H1 (cell line): Measurements from ENCODE around the gene FBXW5. TPM values are rescaled to one million over a fixed set of nuclear protein-coding genes. Genes with fewer than 3 reads are reported as not detected.

Experiments
- CTCF ChIA-PET: fragments of 300-600 bp; sonication (Branson Sonifier 250); formaldehyde crosslinking; loops from one replicate; lab custom pipeline; 2021; ENCODE audit not compliant: partially characterized antibody; lab: Charles Lee
- POLR2A ChIA-PET: fragments of 300-600 bp; sonication (Branson Sonifier 250); formaldehyde crosslinking; loops from one replicate; lab custom pipeline; 2021; ENCODE audit warnings: inconsistent platforms; ENCODE audit not compliant: partially characterized antibody; lab: Charles Lee
- DNase-seq, 2 experiments: peaks; one replicate each; pipeline versions ENCODE4 v3.0.0 to v3.0.0-alpha.2; 2010 to 2022; ENCODE audit warnings: low spot score in 2 of 2, low read depth in 1 of 2, mixed read lengths in 1 of 2
- FAIRE-seq: peaks from 2 replicates; lab custom pipeline; 2011; peaks lifted over from hg19 to GRCh38; lab: Jason Lieb, UNC
- H2AFZ ChIP-seq: 2 replicates; pipeline ENCODE4 v1.8.1; 2012; ENCODE audit warnings: low read length, inconsistent platforms
- H2AK5ac ChIP-seq: 2 replicates; pipeline ENCODE4 v1.6.1; 2013; ENCODE audit warnings: low read depth, low read length
- H2BK120ac ChIP-seq: replicated peaks from 2 replicates; pipeline ENCODE3; 2013; ENCODE audit warnings: low read depth, low read length, inconsistent platforms
- H2BK12ac ChIP-seq: 2 replicates; pipeline ENCODE4 v1.6.1; 2013; ENCODE audit warnings: low read depth, low read length
- H2BK15ac ChIP-seq: 2 replicates; pipeline ENCODE4 v1.6.1; 2013; ENCODE audit warnings: low read length
- H2BK20ac ChIP-seq: 2 replicates; pipeline ENCODE4 v1.6.1; 2013; ENCODE audit warnings: low read length
- H2BK5ac ChIP-seq: 2 replicates; pipeline ENCODE4 v1.6.1; 2013; ENCODE audit warnings: low read depth, low read length
- H3K14ac ChIP-seq: 2 replicates; pipeline ENCODE4 v1.6.1; 2013; ENCODE audit warnings: inconsistent platforms; ENCODE audit not compliant: insufficient read length
- H3K18ac ChIP-seq: 2 replicates; pipeline ENCODE4 v1.6.1; 2013; ENCODE audit warnings: low read length; ENCODE audit errors: extremely low read depth
- H3K23ac ChIP-seq: 2 replicates; pipeline ENCODE4 v1.6.1; 2013; ENCODE audit warnings: inconsistent platforms; ENCODE audit not compliant: insufficient read length
- H3K23me2 ChIP-seq: 2 replicates; pipeline ENCODE4 v1.6.1; 2013; ENCODE audit warnings: low read depth, low read length
- H3K27ac ChIP-seq: 2 replicates; pipeline ENCODE4 v1.6.1; 2011; ENCODE audit warnings: low read depth, low read length, inconsistent platforms
- H3K27me3 ChIP-seq, 4 experiments: replicated peaks in 1 of 4; 1 replicate in 1 of 4; 2 replicates in 3 of 4; pipeline versions ENCODE4 v1.6.1 to v1.8.1; 2011 to 2013; ENCODE audit warnings: low read length in 3 of 4, mild to moderate bottlenecking in 3 of 4, inconsistent platforms in 2 of 4, mixed read lengths in 2 of 4, moderate library complexity in 1 of 4; ENCODE audit not compliant: control insufficient read depth in 3 of 4, insufficient read depth in 3 of 4; ENCODE audit errors: extremely low read depth in 1 of 4
- H3K36me3 ChIP-seq, 4 experiments: 2 replicates each; pipeline versions ENCODE4 v1.6.1 to v1.8.1; 2011 to 2013; ENCODE audit warnings: mild to moderate bottlenecking in 4 of 4, low read length in 3 of 4, moderate library complexity in 2 of 4, control low read depth in 1 of 4, inconsistent platforms in 1 of 4; ENCODE audit not compliant: insufficient read depth in 4 of 4, control insufficient read depth in 2 of 4
- H3K4ac ChIP-seq: replicated peaks from 2 replicates; pipeline ENCODE3; 2013; ENCODE audit warnings: low read length, low read depth, mixed read lengths, inconsistent platforms; ENCODE audit not compliant: insufficient read length
- H3K4me1 ChIP-seq, 4 experiments: replicated peaks in 1 of 4; 1 replicate in 1 of 4; 2 replicates in 3 of 4; pipeline versions ENCODE4 v1.6.1 to v1.8.1; 2011 to 2013; ENCODE audit warnings: low read length in 3 of 4, inconsistent platforms in 2 of 4, mixed read lengths in 1 of 4; ENCODE audit not compliant: insufficient read depth in 4 of 4, control insufficient read depth in 3 of 4
- H3K4me2 ChIP-seq, 2 experiments: 2 replicates each; pipeline versions ENCODE4 v1.6.1 to v1.8.1; 2011 to 2013; ENCODE audit warnings: low read depth in 2 of 2, low read length in 2 of 2, control low read depth in 1 of 2, inconsistent platforms in 1 of 2, mild to moderate bottlenecking in 1 of 2; ENCODE audit not compliant: insufficient read depth in 1 of 2
- H3K4me3 ChIP-seq, 4 experiments: fragments of 200-600, 300-600 bp in 1 of 4; sonication (generic), shearing (Covaris generic), sonication (Bioruptor Twin) in 1 of 4; 2 replicates each; pipeline versions ENCODE4 v1.5.1 to v1.8.1; 2011 to 2016; ENCODE audit warnings: low read length in 4 of 4, low read depth in 3 of 4, control low read depth in 2 of 4, inconsistent platforms in 2 of 4, mild to moderate bottlenecking in 2 of 4, mixed read lengths in 1 of 4, moderate library complexity in 1 of 4; ENCODE audit not compliant: insufficient read depth in 2 of 4; ENCODE audit errors: extremely low read depth in 1 of 4
- H3K56ac ChIP-seq: replicated peaks from 2 replicates; pipeline ENCODE3; 2013; ENCODE audit warnings: low read depth, mild to moderate bottlenecking, mixed read lengths, low read length, inconsistent platforms; ENCODE audit not compliant: insufficient read length
- H3K79me1 ChIP-seq: 2 replicates; pipeline ENCODE4 v1.6.1; 2013; ENCODE audit warnings: low read depth, low read length, control low read depth
- H3K79me2 ChIP-seq, 2 experiments: 2 replicates each; pipeline versions ENCODE4 v1.6.1 to v1.8.1; 2012 to 2013; ENCODE audit warnings: low read length in 2 of 2, mild to moderate bottlenecking in 2 of 2, inconsistent platforms in 1 of 2; ENCODE audit not compliant: insufficient read depth in 2 of 2, control insufficient read depth in 1 of 2
- H3K9ac ChIP-seq, 4 experiments: replicated peaks in 1 of 4; 1 replicate in 1 of 4; 2 replicates in 3 of 4; pipeline versions ENCODE4 v1.6.1 to v1.8.1; 2011 to 2013; ENCODE audit warnings: low read depth in 3 of 4, low read length in 3 of 4, control low read depth in 2 of 4, mild to moderate bottlenecking in 2 of 4, moderate library complexity in 2 of 4, inconsistent platforms in 1 of 4; ENCODE audit errors: extremely low read depth in 1 of 4
- H3K9me3 ChIP-seq, 2 experiments: 2 replicates each; pipeline versions ENCODE4 v1.6.1 to v1.8.1; 2012 to 2013; ENCODE audit warnings: mild to moderate bottlenecking in 2 of 2, moderate library complexity in 2 of 2, control low read depth in 1 of 2, inconsistent platforms in 1 of 2, low read depth in 1 of 2, low read length in 1 of 2, mixed read lengths in 1 of 2; ENCODE audit not compliant: insufficient read depth in 2 of 2
- H4K20me1 ChIP-seq, 2 experiments: replicated peaks in 1 of 2; 2 replicates each; pipeline versions ENCODE3 to v1.8.1; 2011 to 2013; ENCODE audit warnings: inconsistent platforms in 2 of 2, low read length in 2 of 2, mild to moderate bottlenecking in 1 of 2; ENCODE audit not compliant: insufficient read depth in 2 of 2, control insufficient read depth in 1 of 2
- H4K5ac ChIP-seq: 2 replicates; pipeline ENCODE4 v1.6.1; 2013; ENCODE audit warnings: low read length, low read depth, mixed read lengths, inconsistent platforms; ENCODE audit not compliant: insufficient read length
- H4K8ac ChIP-seq: 2 replicates; pipeline ENCODE4 v1.8.0; 2013; ENCODE audit warnings: mild to moderate bottlenecking, moderate library complexity, low read length, inconsistent platforms; ENCODE audit not compliant: insufficient read depth; ENCODE audit errors: extremely low read depth
- H4K91ac ChIP-seq: replicated peaks from 2 replicates; pipeline ENCODE3; 2013; ENCODE audit warnings: low read length, mixed read lengths, inconsistent platforms; ENCODE audit not compliant: insufficient read length
- PHF8 ChIP-seq: fragments of 200-600 bp; sonication (generic); conservative IDR thresholded peaks from 2 replicates; pipeline ENCODE4 v1.7.1; 2012; ENCODE audit warnings: low read depth, mild to moderate bottlenecking, inconsistent platforms, low read length, moderate library complexity
- RBBP5 ChIP-seq: IDR thresholded peaks from 2 replicates; pipeline ENCODE4 v1.7.1; 2012; ENCODE audit warnings: low read depth, mild to moderate bottlenecking, inconsistent platforms, low read length, moderate library complexity, borderline replicate concordance
- SP2 ChIP-seq: IDR thresholded peaks from 2 replicates; pipeline ENCODE4 v1.6.1; 2012; ENCODE audit warnings: mild to moderate bottlenecking, low read length, inconsistent platforms
- WGBS, 2 experiments: shearing (Covaris generic) in 1 of 2; methylation state at CpG; one replicate each; pipeline versions ENCODE4 v1.1.6 to v1.1.7; 2013 to 2015; ENCODE audit warnings: low lambda C conversion rate in 2 of 2, mixed read lengths in 2 of 2, inconsistent platforms in 1 of 2, low coverage in 1 of 2, missing lambda C conversion rate in 1 of 2; ENCODE audit not compliant: insufficient replicate concordance in 2 of 2, insufficient coverage in 1 of 2, insufficient read length in 1 of 2; ENCODE audit errors: extremely low coverage in 1 of 2, missing lambda C conversion rate in 1 of 2; 5-methylcytosine and 5-hydroxymethylcytosine counted together
- polyA plus RNA-seq, 7 experiments: library from polyadenylated mRNA; depleted of rRNA in 3 of 7; stranded (reverse) in 5 of 7; unstranded in 2 of 7; fragments of >200 nt in 5 of 7; fragments of 200-250 nt in 2 of 7; gene quantifications; 1 replicate in 5 of 7; 2 replicates in 1 of 7; 4 replicates in 1 of 7; pipeline versions ENCODE4 v1.2.1 to v1.2.3, GENCODE V29; 2011 to 2013; ENCODE audit warnings: missing spikeins in 2 of 7, mixed read lengths in 2 of 7
- total RNA-seq: library from RNA; stranded (reverse); fragmentation: NEBNext Ultra II Directional; extraction: Animal tissue kit (Norgen Biotek cat#: 25700); gene quantifications from 2 replicates; pipeline ENCODE4 v1.2.1, GENCODE V29; 2021

The FBXW5 gene
- total and polyA plus RNA-seq, 2 of the 8 experiments (the other 6 are each of a cell fraction or from before 2014, with no cell fraction given), result 49.0 to 71.0 TPM

- DNase-seq, result peak in 1 of 2 experiments; percentile 66
- TF ChIP-seq SP2 (no peak), RBBP5 (0 out of 2 replicates have a peak, but pooled peaks have one; percentile 48), PHF8 (peak; percentile 72; the same call in 1 of the 2 replicates)
Observed at GRCh38 chr9:136944212-136944518, 373 bp downstream of the FBXW5 start.

More at GRCh38 chr9:136944212-136944518, 373 bp downstream of the FBXW5 start:
- ChIA-PET CTCF (interaction anchor here (0.6 to 2.1 kb wide), 5 partner anchors 11 to 124 kb away, joined by 3 to 7 read pairs (median 5); no protein-coding TSS in a partner anchor), POLR2A (interaction anchor here (1.2 to 2.1 kb wide), 4 partner anchors 17 to 124 kb away, joined by 3 to 9 read pairs (median 4); no protein-coding TSS in a partner anchor)
- no peaks in the 10 kb centered on the region for H3K79me1 ChIP-seq
- H3K4me1 ChIP-seq, result peaks cover 0 to 18% (median 11%) of the 10 kb centered on the region in 4 experiments; a peak in 5 of 7 replicates
- no peak overlapping the region for H4K91ac ChIP-seq
- H4K5ac ChIP-seq, result no peak overlapping the region
- no peak overlapping the region for H3K23ac ChIP-seq
- H3K23me2 ChIP-seq, result peaks cover 5% of the 10 kb centered on the region; the same call in 1 of the 2 replicates
- H3K4me3 ChIP-seq, result peak overlapping the region; percentile 68 to 95 (median 72)
- no peaks in the 10 kb centered on the region for H3K27me3 ChIP-seq
- peaks cover 5 to 24% of the 10 kb centered on the region in 2 experiments for H4K20me1 ChIP-seq
- H2BK120ac ChIP-seq, result no peak overlapping the region
- no peak overlapping the region for H4K8ac ChIP-seq
- H3K36me3 ChIP-seq, result peaks cover 12 to 34% (median 16%) of the 10 kb centered on the region in 4 experiments; a peak in 7 of 8 replicates
- H2BK12ac ChIP-seq, result no peak overlapping the region
- H3K27ac ChIP-seq, result no peak overlapping the region; the same call in 1 of the 2 replicates
- no peak overlapping the region; the same call in 1 of the 2 replicates for H2BK5ac ChIP-seq
- no peak overlapping the region for H3K14ac ChIP-seq
- no peak overlapping the region for H2BK20ac ChIP-seq
- H3K79me2 ChIP-seq, result peaks cover 0 to 3% of the 10 kb centered on the region in 2 experiments; a peak in 1 of 4 replicates
- no peak overlapping the region for H2AFZ ChIP-seq
- peak overlapping the region; percentile 64 to 66 for H3K4me2 ChIP-seq
- no peaks in the 10 kb centered on the region for H3K9me3 ChIP-seq
- peak overlapping the region; percentile 53 for H3K4ac ChIP-seq
- peak overlapping the region; percentile 59 for H3K56ac ChIP-seq
- 0% methylated on average over 27 of the region's 45 CpGs; no CpG with 5 or more reads in 1 of the 2 experiments for WGBS, 2 experiments
- H3K18ac ChIP-seq, result peak overlapping the region; percentile 78
- no peak overlapping the region for H2BK15ac ChIP-seq
- H2AK5ac ChIP-seq, result no peak overlapping the region
- peak overlapping the region in 3 of 4 experiments; percentile 42 to 63 (median 60); a peak in 3 of 7 replicates for H3K9ac ChIP-seq
- no peak for FAIRE-seq
